Smooth muscle cell (in vitro differentiated cells): ENCODE results near the gene ATP8A2. TPM values are rescaled to one million over a fixed set of nuclear protein-coding genes. Genes with fewer than 3 reads are reported as not detected.

ENCODE experiments used
- DNase-seq: peaks from one replicate; lab custom pipeline; 2025; ENCODE audit not compliant: unreplicated experiment; lab: John Stamatoyannopoulos, UW
- H2AFZ ChIP-seq: fragments of 200-600 bp; sonication (generic); 2 replicates; pipeline ENCODE4 v1.6.0; 2016; ENCODE audit warnings: antibody characterized with exemption, low read depth, mild to moderate bottlenecking
- H3F3A ChIP-seq: fragments of 200-600 bp; sonication (generic); 2 replicates; pipeline ENCODE4 v1.6.0; 2017; ENCODE audit warnings: antibody characterized with exemption, low read depth
- H3K27ac ChIP-seq: fragments of 200-600 bp; sonication (generic); 2 replicates; pipeline ENCODE4 v1.5.1; 2016; ENCODE audit warnings: low read depth, mild to moderate bottlenecking
- H3K27me3 ChIP-seq: fragments of 200-600 bp; sonication (generic); 2 replicates; pipeline ENCODE4 v1.6.1; 2016; ENCODE audit warnings: low read depth, mild to moderate bottlenecking
- H3K36me3 ChIP-seq: fragments of 200-600 bp; sonication (generic); 2 replicates; pipeline ENCODE4 v1.5.1; 2016; ENCODE audit warnings: low read depth
- H3K4me1 ChIP-seq: fragments of 200-600 bp; sonication (generic); 2 replicates; pipeline ENCODE4 v1.5.1; 2016; ENCODE audit warnings: low read depth
- H3K4me2 ChIP-seq: fragments of 200-600 bp; sonication (generic); 2 replicates; pipeline ENCODE4 v1.6.0; 2016; ENCODE audit warnings: mild to moderate bottlenecking
- H3K4me3 ChIP-seq: fragments of 200-600 bp; sonication (generic); 2 replicates; pipeline ENCODE4 v1.5.1; 2016; ENCODE audit warnings: mild to moderate bottlenecking
- H3K79me2 ChIP-seq: fragments of 200-600 bp; sonication (generic); 2 replicates; pipeline ENCODE4 v1.6.0; 2016; ENCODE audit warnings: low read depth, mild to moderate bottlenecking
- H3K9ac ChIP-seq: fragments of 200-600 bp; sonication (generic); 2 replicates; pipeline ENCODE4 v1.6.0; 2016; ENCODE audit warnings: low read depth
- H3K9me3 ChIP-seq: fragments of 200-600 bp; sonication (generic); replicated peaks from 2 replicates; pipeline ENCODE4 v1.5.1; 2016; ENCODE audit warnings: low read depth
- H4K20me1 ChIP-seq: fragments of 200-600 bp; sonication (generic); 2 replicates; pipeline ENCODE4 v1.6.0; 2016; ENCODE audit warnings: low read depth
- CTCF ChIP-seq: fragments of 200-600 bp; sonication (generic); IDR thresholded peaks from 2 replicates; pipeline ENCODE4 v1.5.1; 2017; ENCODE audit warnings: borderline replicate concordance, mild to moderate bottlenecking, antibody characterized with exemption; ENCODE audit not compliant: insufficient read depth, poor library complexity, severe bottlenecking
- WGBS: methylation state at CpG from one replicate; pipeline ENCODE4 v1.1.7; 2016; ENCODE audit warnings: low lambda C conversion rate; 5-methylcytosine and 5-hydroxymethylcytosine counted together
- polyA plus RNA-seq: library from polyadenylated mRNA; unstranded; fragments of >200 nt; fragmentation: Nextera tagmentation; extraction: Ambion mirVana; gene quantifications from 2 replicates; pipeline ENCODE4 v1.2.1, GENCODE V29; 2016
- total RNA-seq: library from RNA; depleted of rRNA; stranded (reverse); fragments of >200 nt; gene quantifications from 2 replicates; pipeline ENCODE4 v1.2.3, GENCODE V29; 2014

ATP8A2 gene
- total and polyA plus RNA-seq, 2 experiments from 2014 or later, result under 0.01 to 0.06 TPM

- no peaks in the 10 kb centered on the region for H3K79me2 ChIP-seq
- H3K9me3 ChIP-seq, result peaks cover 3% of the 10 kb centered on the region
- peak overlapping the region; percentile 55 for H3K27ac ChIP-seq
- peak overlapping the region; percentile 76 for H3K4me2 ChIP-seq
- no peaks in the 10 kb centered on the region for H3K27me3 ChIP-seq
- WGBS, result 24% methylated on average over 10 of the region's 10 CpGs
- no peaks in the 10 kb centered on the region for H4K20me1 ChIP-seq
- no peaks in the 10 kb centered on the region for H3F3A ChIP-seq
- peak overlapping the region; percentile 37 for H3K9ac ChIP-seq
- no peaks in the 10 kb centered on the region for H3K36me3 ChIP-seq
- H2AFZ ChIP-seq, result no peak overlapping the region
- no peak for DNase-seq
- H3K4me1 ChIP-seq, result peaks cover 4% of the 10 kb centered on the region
- no peak for TF ChIP-seq CTCF
- H3K4me3 ChIP-seq, result no peak overlapping the region
These were observed 529.9 kb downstream of the ATP8A2 start for GRCh38 chr13:25901460-25902376.

GRCh38 chr13:25902455-25902854 is 530.7 kb downstream of the ATP8A2 start:
- TF ChIP-seq CTCF, result no peak
- Histone ChIP-seq H3K4me1 (peaks cover 4% of the 10 kb centered on the region), H3F3A (no peaks in the 10 kb centered on the region), H3K9me3 (peaks cover 3% of the 10 kb centered on the region), H3K27ac (no peak overlapping the region), H3K79me2 (no peaks in the 10 kb centered on the region), H3K9ac (no peak overlapping the region), H2AFZ (no peak overlapping the region), H3K4me3 (no peak overlapping the region), H4K20me1 (no peaks in the 10 kb centered on the region), H3K27me3 (no peaks in the 10 kb centered on the region), H3K36me3 (no peaks in the 10 kb centered on the region), H3K4me2 (no peak overlapping the region)
- WGBS, result 96% methylated on average over 6 of the region's 6 CpGs
- DNase-seq, result no peak

GRCh38 chr13:25902891-25903341 is 531.1 kb downstream of the ATP8A2 start:
- no peaks in the 10 kb centered on the region for H4K20me1 ChIP-seq
- H2AFZ ChIP-seq, result no peak overlapping the region
- TF ChIP-seq CTCF, result no peak
- no peak for DNase-seq
- H3K4me1 ChIP-seq, result peaks cover 5% of the 10 kb centered on the region
- H3K79me2 ChIP-seq, result no peaks in the 10 kb centered on the region
- H3K4me2 ChIP-seq, result no peak overlapping the region
- H3K36me3 ChIP-seq, result no peaks in the 10 kb centered on the region
- H3K4me3 ChIP-seq, result no peak overlapping the region
- no peaks in the 10 kb centered on the region for H3K9me3 ChIP-seq
- 93% methylated on average over 11 of the region's 11 CpGs for WGBS
- no peaks in the 10 kb centered on the region for H3K27me3 ChIP-seq
- H3F3A ChIP-seq, result no peaks in the 10 kb centered on the region
- H3K9ac ChIP-seq, result no peak overlapping the region
- no peak overlapping the region for H3K27ac ChIP-seq
